ENCODE measurements around the gene FBXW5.

DNA sequence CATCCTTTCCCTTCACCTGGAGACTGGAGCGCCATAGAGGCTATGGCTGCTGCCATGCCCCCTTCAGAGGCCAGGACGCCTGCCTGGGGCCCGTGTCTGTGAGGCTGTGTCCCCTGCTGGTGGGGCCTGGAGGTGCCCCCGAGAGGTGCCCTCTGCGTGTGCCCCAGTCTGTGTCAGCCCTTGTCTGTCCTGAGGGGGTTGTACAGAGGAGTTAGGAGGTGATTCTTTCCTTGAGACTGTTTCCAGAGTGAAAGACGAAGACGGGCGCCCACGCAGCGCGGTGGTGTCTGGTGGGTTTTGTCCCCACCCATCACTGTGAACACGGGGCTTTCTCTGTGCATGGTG lies 33.7 kb downstream of the FBXW5 start:
- no peak for TF ChIP-seq ZNF8 (CRISPR knock-in tag; IDR thresholded peaks at IDR 0.05)
- no peak for TF ChIP-seq ZFP30 (CRISPR knock-in tag; IDR thresholded peaks at IDR 0.05)
- no peak for TF ChIP-seq GLIS3 (CRISPR knock-in tag; IDR thresholded peaks at IDR 0.05)
- TF ChIP-seq ZFP3 (CRISPR knock-in tag; IDR thresholded peaks at IDR 0.05) = no peak
- TF ChIP-seq, protein P1, sequence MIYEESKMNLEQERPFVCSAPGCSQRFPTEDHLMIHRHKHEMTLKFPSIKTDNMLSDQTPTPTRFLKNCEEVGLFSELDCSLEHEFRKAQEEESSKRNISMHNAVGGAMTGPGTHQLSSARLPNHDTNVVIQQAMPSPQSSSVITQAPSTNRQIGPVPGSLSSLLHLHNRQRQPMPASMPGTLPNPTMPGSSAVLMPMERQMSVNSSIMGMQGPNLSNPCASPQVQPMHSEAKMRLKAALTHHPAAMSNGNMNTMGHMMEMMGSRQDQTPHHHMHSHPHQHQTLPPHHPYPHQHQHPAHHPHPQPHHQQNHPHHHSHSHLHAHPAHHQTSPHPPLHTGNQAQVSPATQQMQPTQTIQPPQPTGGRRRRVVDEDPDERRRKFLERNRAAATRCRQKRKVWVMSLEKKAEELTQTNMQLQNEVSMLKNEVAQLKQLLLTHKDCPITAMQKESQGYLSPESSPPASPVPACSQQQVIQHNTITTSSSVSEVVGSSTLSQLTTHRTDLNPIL (CRISPR knock-in tag; IDR thresholded peaks at IDR 0.05; ENCODE audit: low read depth) = no peak
- TF ChIP-seq BACH2 (CRISPR knock-in tag; IDR thresholded peaks at IDR 0.05; ENCODE audit: borderline replicate concordance) = no peak
- TF ChIP-seq ARNTL (CRISPR knock-in tag; IDR thresholded peaks at IDR 0.05; ENCODE audit: borderline replicate concordance, low read depth) = no peak
- TF ChIP-seq TOX (CRISPR knock-in tag; IDR thresholded peaks at IDR 0.05; ENCODE audit: borderline replicate concordance) = no peak
- TF ChIP-seq POU6F1 (CRISPR knock-in tag; IDR thresholded peaks at IDR 0.05; ENCODE audit: borderline replicate concordance, low read depth) = no peak
- TF ChIP-seq ESRRG (CRISPR knock-in tag; IDR thresholded peaks at IDR 0.05) = no peak
- no peak for TF ChIP-seq RARB (CRISPR knock-in tag; IDR thresholded peaks at IDR 0.05)
- TF ChIP-seq ISL1 (CRISPR knock-in tag; IDR thresholded peaks at IDR 0.05) = no peak

All from SK-N-SH treated with all-trans-retinoic acid at 6 μM for 48 hours (cell line).